ENCODE data around the gene RFX5.
A peak's percentile ranks its signal among the peaks of the same experiment; 100 is the strongest.
"Not testable (repeated sequence)": the region's sequence is repeated elsewhere in the genome, so short reads cannot be mapped to it uniquely, and the experiment has no call there.

Gene RFX5

DNA sequence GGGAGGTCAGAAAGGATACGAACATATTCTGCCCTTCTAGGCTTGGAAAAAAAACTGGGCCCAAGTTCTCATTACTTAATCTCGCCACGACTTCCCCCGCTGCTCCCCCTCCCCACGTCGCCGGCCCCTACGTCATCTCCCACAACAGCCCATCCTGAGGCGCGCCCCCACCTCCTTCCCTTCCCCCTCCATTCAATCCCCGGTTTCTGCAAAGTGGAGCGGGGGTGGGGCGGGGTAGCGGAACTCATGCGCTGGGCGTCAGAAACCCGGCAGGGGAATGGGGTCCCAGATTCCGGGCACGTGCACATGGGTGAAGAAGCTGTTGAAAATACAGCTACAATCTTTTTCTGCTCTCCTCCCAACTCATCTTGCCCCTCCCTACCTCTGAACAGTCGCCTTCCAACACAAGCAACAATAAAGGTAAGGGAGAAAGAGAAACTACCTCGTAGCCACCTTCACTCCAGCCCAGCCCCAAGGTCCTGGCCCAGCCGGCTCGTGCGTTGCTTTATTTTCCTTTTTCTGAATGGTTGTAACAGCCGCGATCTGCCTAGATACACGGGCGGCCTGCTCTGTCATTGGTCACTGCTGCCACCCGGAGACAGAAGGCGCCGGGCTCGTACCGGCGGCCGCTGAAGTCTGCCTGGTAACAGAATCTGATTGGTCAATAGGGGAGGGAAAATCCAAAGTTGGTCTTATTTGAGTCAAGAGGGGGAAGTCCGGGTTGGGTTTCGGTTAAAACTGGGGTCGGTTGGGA lies at the start of gene RFX5:
Gene RFX5 (minus strand): TSS at position 484 of the 754 bp plus-strand sequence. CDS start 932 bp downstream, outside the sequence.
- peak; percentile 98 for DNase-seq (ENCODE audit: low read depth)

DNA sequence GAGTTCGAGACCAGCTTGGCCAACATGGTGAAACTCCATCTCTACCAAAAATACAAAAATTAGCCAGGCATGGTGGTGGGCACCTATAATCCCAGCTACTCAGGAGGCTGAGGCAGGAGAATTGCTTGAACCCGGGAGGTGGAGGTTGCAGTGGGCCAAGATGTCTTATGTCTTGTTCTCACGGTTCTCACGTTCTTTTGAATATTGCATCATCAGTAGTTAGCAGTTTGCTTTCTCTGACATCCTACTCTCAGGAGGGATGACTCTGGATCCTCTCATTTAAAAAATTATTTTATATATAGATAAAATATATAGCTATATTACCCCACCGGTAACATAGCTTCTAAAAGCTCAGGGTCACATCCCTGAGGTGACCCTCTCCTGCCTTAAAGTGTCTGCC lies 49.2 kb upstream of the RFX5 start:
- DNase-seq (ENCODE audit: low read depth) = not testable (repeated sequence)

DNA sequence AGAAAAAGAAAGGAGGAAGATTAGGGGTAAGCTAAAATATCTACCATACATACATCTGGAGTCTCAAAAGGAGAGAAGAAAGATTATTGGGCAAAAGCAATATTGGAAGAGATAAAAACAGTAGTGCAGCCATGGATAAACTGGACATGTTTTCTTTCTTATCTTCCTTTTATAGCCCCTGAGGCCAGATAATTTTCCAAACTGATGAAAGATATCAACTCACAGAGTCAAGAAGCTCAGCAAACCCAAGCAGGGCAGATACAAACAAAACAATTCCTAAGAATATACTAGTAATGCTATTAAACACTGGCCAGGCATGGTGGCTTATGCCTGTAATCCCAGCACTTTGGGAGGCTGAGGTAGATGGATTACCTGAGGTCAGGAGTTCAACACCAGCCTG lies 46.5 kb upstream of the RFX5 start:
- no peak for DNase-seq (ENCODE audit: low read depth)

DNA sequence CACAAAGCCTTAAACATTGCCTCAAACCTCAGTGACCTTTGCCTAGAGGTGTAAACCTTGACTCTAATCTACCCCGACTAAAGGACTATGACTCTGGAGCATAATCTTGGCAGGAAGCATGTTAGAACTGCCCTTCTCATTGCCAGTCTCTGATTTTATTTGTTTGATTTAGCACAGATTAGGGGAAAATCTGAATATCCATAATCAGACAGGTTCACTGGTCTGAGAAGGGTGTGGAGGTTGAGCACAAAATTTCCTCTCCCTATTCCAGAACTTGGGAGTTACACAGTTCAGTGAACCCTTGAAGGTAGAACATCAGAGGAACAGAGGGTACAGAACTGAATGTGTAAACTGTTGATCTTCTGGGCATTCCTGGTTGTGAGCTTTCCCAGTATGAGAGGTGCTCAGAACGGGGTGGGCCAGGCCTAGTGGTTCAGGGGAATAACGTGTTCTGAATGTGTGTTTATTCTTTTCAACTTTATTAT lies 44.1 kb upstream of the RFX5 start:
- DNase-seq (ENCODE audit: low read depth) = no peak

DNA sequence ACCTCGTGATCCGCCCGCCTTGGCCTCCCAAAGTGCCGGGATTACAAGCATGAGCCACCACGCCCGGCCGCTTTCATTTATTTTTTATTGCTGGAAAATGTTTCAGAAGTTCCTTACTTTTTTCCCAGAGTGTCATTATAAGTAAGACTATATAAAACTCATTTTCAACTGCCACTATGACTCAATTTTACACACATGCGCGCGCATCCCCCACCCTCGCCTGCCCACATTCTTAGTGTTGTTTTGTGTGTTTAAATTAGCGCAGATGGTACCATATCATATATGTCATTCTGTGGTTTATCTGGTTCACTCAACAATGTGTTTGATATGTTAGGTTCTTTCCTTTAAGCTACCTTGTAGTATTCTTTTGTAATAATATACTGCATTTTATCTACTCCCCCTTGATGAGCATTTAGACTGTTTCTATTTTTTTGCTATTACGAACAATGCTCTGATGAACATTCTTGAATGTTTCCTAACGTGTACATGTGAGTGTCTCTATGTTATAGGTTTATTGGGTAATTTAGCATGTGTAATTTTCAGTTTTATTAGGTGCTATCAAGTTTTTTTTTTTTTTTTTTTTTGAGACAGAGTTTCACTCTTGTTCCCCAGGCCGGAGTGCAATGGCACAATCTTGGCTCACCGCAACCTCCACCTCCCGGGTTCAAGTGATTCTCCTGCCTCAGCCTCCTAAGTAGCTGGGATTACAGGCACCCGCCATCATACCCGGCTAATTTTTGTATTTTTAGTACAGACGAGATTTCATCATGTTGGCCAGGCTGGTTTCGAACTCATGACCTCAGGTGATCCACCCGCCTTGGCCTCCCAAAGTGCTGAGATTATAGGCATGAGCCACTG lies 43.4 kb upstream of the RFX5 start:
- not testable (repeated sequence) for DNase-seq (ENCODE audit: low read depth)

DNA sequence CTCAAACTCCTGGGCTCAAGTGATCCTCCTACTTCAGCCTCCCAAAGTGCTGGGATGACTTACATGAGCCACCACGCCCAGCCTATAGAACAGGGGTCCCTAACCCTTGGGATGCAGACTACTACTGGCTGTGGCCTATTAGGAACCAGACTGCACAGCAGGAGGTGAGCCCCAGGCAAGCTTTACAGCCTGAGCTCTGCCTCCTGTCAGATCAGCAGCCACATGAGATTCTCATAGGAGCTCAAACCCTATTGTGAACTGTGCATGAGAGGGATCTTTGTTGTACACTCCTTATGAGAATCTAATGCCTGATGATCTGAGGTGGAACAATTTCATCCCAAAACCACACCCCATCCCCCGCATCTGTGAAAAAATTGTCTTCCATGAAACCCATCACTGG lies 39.0 kb upstream of the RFX5 start:
- no peak for DNase-seq (ENCODE audit: low read depth)

DNA sequence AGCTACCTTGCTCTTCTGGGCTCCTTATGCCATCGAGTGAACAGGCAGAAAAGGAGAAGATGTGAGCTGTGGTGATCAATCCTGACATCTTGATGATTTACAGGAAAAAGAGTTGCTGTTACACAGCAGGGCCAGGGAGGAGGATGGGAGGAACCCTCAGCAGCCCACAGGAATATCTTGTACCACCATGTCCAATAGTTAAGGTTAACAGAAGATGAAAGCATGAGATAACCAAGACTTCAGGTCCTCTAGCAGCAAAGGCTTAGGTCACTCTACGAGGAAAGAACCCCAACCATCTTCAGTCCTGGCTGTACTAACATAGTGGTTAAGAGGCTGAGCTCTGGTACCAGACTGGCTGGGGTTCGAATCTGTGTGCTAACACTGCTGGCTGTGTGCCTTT lies 37.5 kb upstream of the RFX5 start:
- DNase-seq (ENCODE audit: low read depth) = no peak

DNA sequence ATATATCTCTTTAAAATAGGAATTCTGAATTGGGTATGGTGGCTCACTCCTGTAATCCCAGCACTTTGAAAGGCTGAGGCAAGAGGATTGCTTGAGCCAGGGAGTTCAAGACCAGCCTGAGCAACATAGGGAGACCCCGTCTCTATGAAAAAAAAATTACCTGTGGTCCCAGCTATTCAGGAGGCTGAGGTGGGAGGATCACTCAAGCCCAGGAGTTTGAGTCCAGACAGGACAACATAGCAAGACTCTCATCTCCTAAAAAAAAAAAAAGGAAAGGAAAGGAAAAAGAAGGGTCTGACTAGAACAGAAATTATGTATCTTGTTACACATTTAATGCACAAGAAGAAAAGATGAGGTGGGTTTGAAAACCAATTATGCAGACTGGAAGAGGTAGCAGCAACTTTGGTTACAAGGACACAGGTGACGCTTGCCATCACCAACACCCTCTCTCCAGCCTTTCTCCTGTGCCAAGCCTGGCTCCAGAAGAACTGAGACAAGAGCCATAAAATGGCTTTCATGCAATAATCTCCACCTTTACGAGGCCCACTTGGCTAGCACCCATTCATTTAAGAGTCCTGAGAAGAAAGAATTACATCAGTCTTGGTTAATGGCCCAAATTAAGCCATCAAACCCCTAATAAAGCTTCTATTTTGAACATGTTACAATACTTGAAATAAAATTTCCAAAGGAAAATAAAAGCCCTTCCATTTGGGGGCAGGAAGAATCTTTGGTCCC lies 30.3 kb upstream of the RFX5 start:
- DNase-seq (ENCODE audit: low read depth) = no peak

DNA sequence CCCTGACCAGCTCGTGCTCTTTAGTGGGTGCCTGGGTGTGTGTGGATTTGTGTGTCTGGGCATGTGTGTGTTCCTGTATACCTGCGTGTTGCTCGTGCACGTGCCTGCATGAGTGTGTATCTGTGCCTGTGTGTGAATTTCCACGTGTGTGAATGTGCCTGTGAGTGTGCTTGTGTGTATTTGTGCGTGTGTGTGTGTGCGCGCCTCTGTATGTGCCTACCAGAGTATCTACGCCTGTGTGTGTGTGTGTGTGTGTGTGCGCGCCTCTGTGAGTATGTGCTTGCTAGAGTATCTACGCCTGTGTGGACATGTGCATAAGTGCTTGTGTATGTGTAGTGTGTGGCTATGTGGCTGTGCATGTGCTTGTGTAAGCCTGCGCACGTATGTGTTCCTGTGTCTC lies 26.1 kb upstream of the RFX5 start:
- DNase-seq (ENCODE audit: low read depth) = no peak

DNA sequence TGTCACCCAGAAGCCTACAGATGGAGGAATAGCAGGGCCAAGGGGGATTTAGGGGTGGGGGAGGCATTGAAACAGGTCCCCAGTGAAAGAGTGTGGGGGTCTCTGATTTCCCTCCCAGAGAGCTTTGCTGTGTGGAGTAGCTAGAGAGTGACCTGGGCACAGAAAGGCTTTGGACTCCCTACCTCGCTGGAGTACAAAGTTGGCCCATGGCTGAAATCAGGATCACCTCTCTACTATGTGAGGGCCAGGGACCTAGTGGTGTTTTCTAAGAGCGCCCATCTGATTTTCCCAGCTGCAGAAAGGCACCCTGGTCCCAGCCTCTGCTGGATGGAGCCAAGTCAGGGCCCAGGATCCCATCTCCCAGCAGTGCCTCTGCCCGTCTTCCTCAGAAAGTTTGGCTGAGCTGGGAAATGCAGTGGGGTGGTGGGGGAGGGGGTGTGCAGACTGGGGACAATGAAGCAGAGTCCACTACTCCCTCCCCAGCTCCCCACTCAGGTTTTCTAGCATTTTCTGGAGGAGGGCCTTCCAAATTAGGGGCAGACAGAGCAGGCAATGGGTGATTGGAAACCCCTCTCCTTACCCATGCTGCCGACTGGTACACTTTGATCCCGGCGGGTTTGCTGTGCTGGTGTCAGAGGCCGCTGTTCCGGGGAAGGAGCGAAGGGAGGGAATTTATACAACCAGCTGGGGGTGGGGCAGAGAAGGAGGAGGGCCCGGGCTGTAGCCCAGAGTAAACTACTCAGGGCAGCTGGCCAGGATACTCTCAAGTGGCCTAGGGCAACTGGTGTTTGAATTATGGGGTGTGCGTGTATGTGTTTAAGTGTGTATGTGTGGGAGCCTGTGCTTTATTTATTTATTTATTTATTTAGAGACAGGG lies 25.2 kb upstream of the RFX5 start, which contains the start of gene SELENBP1:
Gene SELENBP1 (minus strand): TSS at position 648 of the 877 bp plus-strand sequence. CDS start 64 bp downstream, at position 584.
- DNase-seq (ENCODE audit: low read depth) = peak; percentile 84

DNA sequence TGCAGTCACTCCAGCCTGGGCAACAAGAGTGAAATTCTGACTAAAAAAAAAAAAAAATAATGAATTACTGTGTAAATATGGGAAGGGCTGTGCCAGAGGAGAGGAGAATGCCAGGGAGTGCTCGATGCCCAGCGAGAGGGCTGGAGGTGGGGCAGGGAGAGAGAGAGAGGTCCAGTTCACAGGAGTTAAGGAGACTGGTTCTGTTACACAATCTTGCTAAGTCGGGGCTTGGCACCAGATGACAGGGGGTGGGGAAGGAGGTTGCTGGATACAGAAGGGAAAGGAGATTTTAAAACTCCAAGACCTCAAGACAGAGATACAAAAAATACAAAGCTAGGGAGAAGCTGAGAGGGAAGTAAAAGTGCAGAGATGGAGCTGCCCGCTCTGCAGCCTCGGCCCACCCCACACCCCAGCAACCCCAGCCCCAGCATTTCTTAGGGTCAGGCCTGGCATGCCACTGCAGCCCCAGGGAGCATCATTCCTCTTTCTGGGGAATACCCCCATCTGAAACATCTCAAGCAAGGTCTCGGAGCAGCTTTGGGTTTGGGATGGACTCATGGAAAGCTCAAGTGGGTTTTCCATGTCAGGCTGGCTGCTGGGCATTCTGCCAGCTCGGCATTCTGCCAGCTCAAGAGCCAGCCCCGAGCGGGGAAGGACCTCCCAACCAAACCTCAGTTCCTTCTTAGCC lies 24.5 kb upstream of the RFX5 start:
- DNase-seq (ENCODE audit: low read depth) = peak; percentile 65

DNA sequence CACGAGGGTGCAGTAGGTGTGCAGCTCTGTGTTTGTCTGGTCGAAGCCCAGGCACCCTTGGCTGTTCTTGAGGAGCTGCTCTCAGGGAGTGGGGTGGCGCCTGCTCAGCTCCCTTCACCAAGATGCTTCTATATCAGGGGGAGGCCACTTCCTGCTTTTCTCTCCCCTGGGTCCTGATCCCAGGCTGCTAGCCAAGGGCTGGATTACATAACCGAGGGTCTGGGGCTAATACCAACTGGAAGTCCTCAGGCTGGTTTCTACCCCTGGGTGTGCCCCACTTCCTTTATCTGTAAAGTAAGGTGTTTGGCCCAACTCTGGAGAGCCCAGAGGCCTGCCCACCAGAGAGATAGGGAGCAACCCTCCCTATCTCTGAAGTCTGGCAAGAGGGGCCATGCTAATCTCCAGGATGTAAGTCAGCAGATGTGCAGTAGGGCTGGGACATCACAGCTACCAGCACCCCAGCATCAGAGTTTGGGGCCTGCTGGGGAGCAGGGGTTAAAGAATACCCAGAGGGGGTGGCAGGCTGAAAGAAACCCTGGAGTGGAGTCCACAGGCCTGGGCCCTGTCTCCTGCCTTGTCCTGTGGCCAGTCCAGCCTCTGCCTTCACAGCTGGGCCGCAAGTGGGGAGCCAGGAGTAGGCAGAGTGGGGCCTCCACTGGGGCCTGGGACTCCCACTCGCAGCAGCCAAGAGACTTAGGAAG lies 23.3 kb upstream of the RFX5 start:
- no peak for DNase-seq (ENCODE audit: low read depth)

DNA sequence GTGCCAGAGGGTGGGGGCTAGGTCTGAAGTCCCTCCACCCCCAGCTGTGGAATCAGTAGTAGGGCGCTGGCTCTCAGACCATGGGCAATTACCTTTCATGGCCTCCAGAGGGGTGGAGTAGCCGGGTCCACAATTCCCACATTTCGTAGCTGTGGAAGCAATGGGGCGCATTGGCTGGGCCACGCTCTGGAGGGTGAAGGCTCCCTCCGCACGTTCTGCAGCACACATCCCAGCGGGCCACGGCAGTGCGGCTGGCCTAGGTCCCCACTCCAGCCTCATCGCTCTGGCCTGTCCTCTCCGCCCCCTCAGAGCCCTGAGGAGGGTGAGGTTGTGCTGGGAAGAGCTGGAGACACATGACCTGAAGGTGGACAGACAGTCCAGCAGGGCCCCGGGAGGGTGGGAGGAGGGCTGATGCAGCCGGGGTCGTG lies 22.6 kb upstream of the RFX5 start:
- DNase-seq (ENCODE audit: low read depth) = no peak

DNA sequence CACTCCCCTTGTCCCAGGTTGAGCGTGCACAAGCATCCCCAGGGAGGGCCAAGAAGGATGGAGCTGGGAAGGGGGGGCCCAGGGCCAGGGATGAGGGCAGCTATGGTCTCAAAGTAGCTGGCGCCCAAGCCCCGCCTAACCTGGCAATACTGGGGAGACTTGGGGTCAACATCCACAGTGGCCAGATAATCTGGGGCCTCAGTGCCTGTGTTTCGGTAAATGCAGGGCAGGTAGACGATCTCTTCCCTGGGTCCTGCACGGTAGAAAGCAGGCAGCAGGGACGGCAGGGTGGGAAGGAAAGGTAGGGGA lies 22.2 kb upstream of the RFX5 start:
- DNase-seq (ENCODE audit: low read depth) = no peak

DNA sequence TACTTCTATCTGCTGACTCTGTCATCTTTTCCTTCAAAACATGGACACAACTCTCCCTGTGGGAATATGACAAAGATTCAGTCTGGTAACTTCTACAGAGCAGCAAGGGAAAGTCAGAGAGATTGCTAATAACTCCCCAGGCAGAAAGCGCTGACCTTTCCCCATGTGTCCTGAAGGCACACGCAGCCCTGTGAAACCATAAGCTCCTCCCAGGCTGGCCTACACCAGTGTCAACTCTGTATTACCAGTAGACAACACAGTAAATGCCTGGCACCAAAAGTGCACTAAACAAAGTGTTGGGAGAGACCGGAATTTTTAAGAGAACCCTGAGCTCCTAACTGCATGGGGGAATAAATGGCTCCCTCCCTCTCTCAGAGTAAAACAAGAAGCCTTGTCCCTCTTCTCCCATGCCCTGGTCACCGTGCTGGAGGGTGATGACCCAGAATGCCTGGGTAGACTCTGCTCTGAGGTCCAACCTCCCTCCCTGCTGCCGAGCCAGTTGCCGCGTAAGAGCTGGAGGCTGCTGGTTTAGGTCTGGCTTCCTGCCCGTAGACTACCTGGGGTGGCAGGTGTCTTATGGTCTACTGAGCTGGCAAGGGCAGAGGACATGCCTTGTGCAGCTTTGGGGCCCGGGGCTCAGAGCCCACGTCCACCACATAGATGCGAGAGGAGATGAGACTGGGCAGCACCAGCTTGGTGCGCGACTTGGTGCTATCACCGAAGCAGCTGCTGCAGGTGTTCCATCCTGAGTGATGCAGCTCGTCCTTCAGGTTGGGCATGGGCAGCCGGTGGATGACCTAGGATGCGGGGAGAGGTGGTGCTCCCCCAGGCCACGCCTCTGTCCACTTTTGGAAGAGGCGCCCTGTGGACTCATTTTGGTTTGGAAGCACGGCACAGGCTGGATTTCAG lies 21.6 kb upstream of the RFX5 start:
- DNase-seq (ENCODE audit: low read depth) = no peak

DNA sequence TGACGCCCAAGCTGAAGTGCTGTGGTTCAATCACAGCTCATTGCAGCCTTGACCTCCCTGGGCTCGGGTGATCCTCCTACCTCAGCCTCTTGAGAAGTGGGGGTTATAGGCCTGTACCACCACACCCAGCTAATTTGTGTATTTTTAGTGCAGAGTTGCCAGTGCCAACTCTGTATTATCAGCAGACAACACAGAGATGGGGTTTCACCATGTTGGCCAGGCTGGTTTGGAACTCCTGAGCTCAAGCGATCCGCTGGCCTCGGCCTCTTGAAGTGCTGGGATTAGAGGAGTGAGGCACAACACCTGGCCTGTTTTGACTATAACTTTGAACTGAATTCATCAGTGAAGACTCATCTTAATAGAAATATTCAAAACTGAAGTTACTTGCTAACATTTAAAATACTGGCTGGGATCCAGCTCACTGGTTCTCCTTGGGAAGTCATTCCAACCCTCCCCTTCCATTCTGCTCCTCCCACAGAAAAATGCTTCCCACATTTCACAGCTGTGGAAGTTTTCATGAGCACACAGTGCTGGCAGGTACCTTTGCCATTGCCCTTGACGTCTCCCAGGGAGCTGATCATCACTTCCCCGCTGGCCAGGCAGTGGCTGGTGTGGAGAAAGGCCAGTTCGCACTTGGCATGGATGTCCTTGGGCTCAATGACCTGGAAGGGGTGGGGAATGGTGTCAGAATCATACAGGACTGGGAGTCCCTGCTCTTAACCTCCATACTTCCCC lies 20.8 kb upstream of the RFX5 start:
- DNase-seq (ENCODE audit: low read depth) = no peak

DNA sequence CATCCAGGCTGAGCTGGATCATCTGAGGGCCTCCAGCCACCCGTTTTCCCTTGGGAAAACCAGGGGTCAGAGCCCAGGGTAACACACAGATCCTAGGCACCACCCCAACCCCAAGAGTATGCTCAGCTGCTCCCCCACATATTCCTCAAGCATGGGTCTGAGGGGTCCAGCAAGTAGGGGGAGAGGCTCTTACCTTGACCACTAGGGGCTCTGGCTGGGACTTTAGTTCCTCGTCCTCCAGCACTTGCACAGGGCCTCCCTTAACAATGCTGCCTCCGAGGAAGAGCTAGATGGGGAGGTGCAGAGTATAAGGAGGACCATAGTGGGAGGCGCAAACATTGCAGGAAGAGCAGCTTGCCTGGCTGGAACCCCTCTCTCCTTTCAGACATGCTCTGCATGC lies 17.9 kb upstream of the RFX5 start:
- no peak for DNase-seq (ENCODE audit: low read depth)
